Smooth muscle cell (in vitro differentiated cells): ENCODE measurements around the gene MACF1. TPM values are rescaled to one million over a fixed set of nuclear protein-coding genes. Genes with fewer than 3 reads are reported as not detected.

Experiments used
- DNase-seq: peaks from one replicate; lab custom pipeline; 2025; ENCODE audit not compliant: unreplicated experiment; lab: John Stamatoyannopoulos, UW
- H2AFZ ChIP-seq: fragments of 200-600 bp; sonication (generic); 2 replicates; pipeline ENCODE4 v1.6.0; 2016; ENCODE audit warnings: antibody characterized with exemption, low read depth, mild to moderate bottlenecking
- H3F3A ChIP-seq: fragments of 200-600 bp; sonication (generic); 2 replicates; pipeline ENCODE4 v1.6.0; 2017; ENCODE audit warnings: antibody characterized with exemption, low read depth
- H3K27ac ChIP-seq: fragments of 200-600 bp; sonication (generic); 2 replicates; pipeline ENCODE4 v1.5.1; 2016; ENCODE audit warnings: low read depth, mild to moderate bottlenecking
- H3K27me3 ChIP-seq: fragments of 200-600 bp; sonication (generic); 2 replicates; pipeline ENCODE4 v1.6.1; 2016; ENCODE audit warnings: low read depth, mild to moderate bottlenecking
- H3K36me3 ChIP-seq: fragments of 200-600 bp; sonication (generic); 2 replicates; pipeline ENCODE4 v1.5.1; 2016; ENCODE audit warnings: low read depth
- H3K4me1 ChIP-seq: fragments of 200-600 bp; sonication (generic); 2 replicates; pipeline ENCODE4 v1.5.1; 2016; ENCODE audit warnings: low read depth
- H3K4me2 ChIP-seq: fragments of 200-600 bp; sonication (generic); 2 replicates; pipeline ENCODE4 v1.6.0; 2016; ENCODE audit warnings: mild to moderate bottlenecking
- H3K4me3 ChIP-seq: fragments of 200-600 bp; sonication (generic); 2 replicates; pipeline ENCODE4 v1.5.1; 2016; ENCODE audit warnings: mild to moderate bottlenecking
- H3K79me2 ChIP-seq: fragments of 200-600 bp; sonication (generic); 2 replicates; pipeline ENCODE4 v1.6.0; 2016; ENCODE audit warnings: low read depth, mild to moderate bottlenecking
- H3K9ac ChIP-seq: fragments of 200-600 bp; sonication (generic); 2 replicates; pipeline ENCODE4 v1.6.0; 2016; ENCODE audit warnings: low read depth
- H3K9me3 ChIP-seq: fragments of 200-600 bp; sonication (generic); replicated peaks from 2 replicates; pipeline ENCODE4 v1.5.1; 2016; ENCODE audit warnings: low read depth
- H4K20me1 ChIP-seq: fragments of 200-600 bp; sonication (generic); 2 replicates; pipeline ENCODE4 v1.6.0; 2016; ENCODE audit warnings: low read depth
- WGBS: methylation state at CpG from one replicate; pipeline ENCODE4 v1.1.7; 2016; ENCODE audit warnings: low lambda C conversion rate; 5-methylcytosine and 5-hydroxymethylcytosine counted together
- polyA plus RNA-seq: library from polyadenylated mRNA; unstranded; fragments of >200 nt; fragmentation: Nextera tagmentation; extraction: Ambion mirVana; gene quantifications from 2 replicates; pipeline ENCODE4 v1.2.1, GENCODE V29; 2016
- total RNA-seq: library from RNA; depleted of rRNA; stranded (reverse); fragments of >200 nt; gene quantifications from 2 replicates; pipeline ENCODE4 v1.2.3, GENCODE V29; 2014
- TF ChIP-seq, protein P1 (sequence below): fragments of 200-600 bp; sonication (generic); IDR thresholded peaks from 2 replicates; pipeline ENCODE4 v1.5.1; 2017; ENCODE audit warnings: borderline replicate concordance, mild to moderate bottlenecking, antibody characterized with exemption; ENCODE audit not compliant: insufficient read depth, poor library complexity, severe bottlenecking

Gene MACF1
- total and polyA plus RNA-seq, 2 experiments from 2014 or later: 36.9 to 195 TPM

GRCh38 chr1:39352881-39353280 lies 148.4 kb downstream of the MACF1 start:
- H3K36me3 ChIP-seq: peaks cover 24% of the 10 kb centered on the region
- H3K4me2 ChIP-seq: no peak overlapping the region
- H3K4me3 ChIP-seq: no peak overlapping the region
- H3K27me3 ChIP-seq: no peaks in the 10 kb centered on the region
- DNase-seq: no peak
- no peaks in the 10 kb centered on the region for H3K9me3 ChIP-seq
- no peaks in the 10 kb centered on the region for H3K79me2 ChIP-seq
- 97% methylated on average over 3 of the region's 3 CpGs for WGBS
- H3K27ac ChIP-seq: no peak overlapping the region
- no peaks in the 10 kb centered on the region for H3K4me1 ChIP-seq
- TF ChIP-seq, protein P1, sequence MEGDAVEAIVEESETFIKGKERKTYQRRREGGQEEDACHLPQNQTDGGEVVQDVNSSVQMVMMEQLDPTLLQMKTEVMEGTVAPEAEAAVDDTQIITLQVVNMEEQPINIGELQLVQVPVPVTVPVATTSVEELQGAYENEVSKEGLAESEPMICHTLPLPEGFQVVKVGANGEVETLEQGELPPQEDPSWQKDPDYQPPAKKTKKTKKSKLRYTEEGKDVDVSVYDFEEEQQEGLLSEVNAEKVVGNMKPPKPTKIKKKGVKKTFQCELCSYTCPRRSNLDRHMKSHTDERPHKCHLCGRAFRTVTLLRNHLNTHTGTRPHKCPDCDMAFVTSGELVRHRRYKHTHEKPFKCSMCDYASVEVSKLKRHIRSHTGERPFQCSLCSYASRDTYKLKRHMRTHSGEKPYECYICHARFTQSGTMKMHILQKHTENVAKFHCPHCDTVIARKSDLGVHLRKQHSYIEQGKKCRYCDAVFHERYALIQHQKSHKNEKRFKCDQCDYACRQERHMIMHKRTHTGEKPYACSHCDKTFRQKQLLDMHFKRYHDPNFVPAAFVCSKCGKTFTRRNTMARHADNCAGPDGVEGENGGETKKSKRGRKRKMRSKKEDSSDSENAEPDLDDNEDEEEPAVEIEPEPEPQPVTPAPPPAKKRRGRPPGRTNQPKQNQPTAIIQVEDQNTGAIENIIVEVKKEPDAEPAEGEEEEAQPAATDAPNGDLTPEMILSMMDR: no peak
- no peak overlapping the region for H3K9ac ChIP-seq
- H3F3A ChIP-seq: no peaks in the 10 kb centered on the region
- H4K20me1 ChIP-seq: peaks cover 3% of the 10 kb centered on the region
- no peak overlapping the region for H2AFZ ChIP-seq

DNA sequence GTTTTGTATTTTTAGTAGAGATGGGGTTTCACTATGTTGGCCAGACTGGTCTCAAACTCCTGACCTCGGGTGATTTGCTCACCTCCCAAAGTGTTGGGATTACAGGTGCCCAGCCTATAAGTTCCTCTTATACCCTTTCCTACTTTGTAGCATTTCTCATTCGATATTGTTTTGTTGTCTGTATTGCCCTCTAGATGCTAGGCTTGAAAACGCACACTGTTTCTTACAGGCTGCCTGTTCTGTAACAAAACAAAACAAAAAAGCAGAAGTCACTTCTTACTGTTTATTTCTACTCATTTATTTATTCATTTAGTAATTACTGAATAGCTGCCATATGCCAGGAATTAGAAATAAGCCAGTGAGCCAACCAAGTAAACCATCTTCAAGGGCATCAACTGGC lies 150.1 kb downstream of the MACF1 start:
- Histone ChIP-seq H3K4me3 (no peak overlapping the region), H3K27me3 (no peaks in the 10 kb centered on the region), H3K9me3 (no peaks in the 10 kb centered on the region), H4K20me1 (peaks cover 3% of the 10 kb centered on the region), H2AFZ (no peak overlapping the region), H3K4me2 (no peak overlapping the region), H3K9ac (no peak overlapping the region), H3F3A (no peaks in the 10 kb centered on the region), H3K79me2 (no peaks in the 10 kb centered on the region), H3K27ac (no peak overlapping the region), H3K4me1 (no peaks in the 10 kb centered on the region), H3K36me3 (peaks cover 33% of the 10 kb centered on the region)
- WGBS: 96% methylated on average over 3 of the region's 3 CpGs
- no peak for DNase-seq
- TF ChIP-seq, protein P1: no peak

DNA sequence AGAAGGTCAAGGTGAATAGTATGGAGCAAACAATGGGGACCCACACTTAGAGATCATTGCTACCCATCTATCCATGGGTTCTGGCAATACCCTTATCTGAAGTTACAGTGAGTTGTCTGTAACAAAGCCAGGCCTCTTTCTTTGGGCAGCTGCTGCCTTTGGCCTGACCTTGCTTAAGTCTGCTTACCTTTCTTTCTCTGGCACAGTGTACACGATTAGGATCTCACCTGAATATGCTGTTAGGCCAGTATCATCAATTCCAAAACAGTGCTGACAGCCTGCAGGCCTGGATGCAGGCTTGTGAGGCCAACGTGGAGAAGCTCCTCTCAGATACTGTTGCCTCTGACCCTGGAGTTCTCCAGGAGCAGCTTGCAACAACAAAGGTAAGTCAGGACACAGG lies 154.0 kb downstream of the MACF1 start:
- Histone ChIP-seq H3K9ac (no peak overlapping the region), H3K4me2 (no peak overlapping the region), H2AFZ (no peak overlapping the region), H3K4me3 (no peak overlapping the region), H4K20me1 (peaks cover 3% of the 10 kb centered on the region), H3K36me3 (peaks cover 51% of the 10 kb centered on the region), H3K27ac (no peak overlapping the region), H3K4me1 (no peaks in the 10 kb centered on the region), H3K27me3 (no peaks in the 10 kb centered on the region), H3K79me2 (no peaks in the 10 kb centered on the region), H3F3A (no peaks in the 10 kb centered on the region), H3K9me3 (no peaks in the 10 kb centered on the region)
- TF ChIP-seq, protein P1: no peak
- WGBS: 91% methylated on average over 2 of the region's 2 CpGs
- DNase-seq: no peak

- Histone ChIP-seq H3K9me3 (no peaks in the 10 kb centered on the region), H3K79me2 (peaks cover 2% of the 10 kb centered on the region), H3K36me3 (peaks cover 51% of the 10 kb centered on the region), H2AFZ (no peak overlapping the region), H4K20me1 (peaks cover 3% of the 10 kb centered on the region), H3K27me3 (no peaks in the 10 kb centered on the region), H3F3A (no peaks in the 10 kb centered on the region), H3K4me2 (no peak overlapping the region), H3K4me3 (no peak overlapping the region), H3K27ac (no peak overlapping the region), H3K9ac (no peak overlapping the region), H3K4me1 (no peaks in the 10 kb centered on the region)
- WGBS: 97% methylated on average over 2 of the region's 2 CpGs
- TF ChIP-seq, protein P1: no peak
- DNase-seq: no peak
Measured at GRCh38 chr1:39359028-39359570, 154.6 kb downstream of the MACF1 start.
